ENCODE results near the gene TICAM2.

TICAM2 gene

GRCh38 chr5:115531787-115532367, 70.4 kb downstream of the TICAM2 start:
- Histone ChIP-seq H3K4me3 (ENCODE audit: low read depth, low read length) (no peak overlapping the region), H3K79me2 (peaks cover 14% of the 10 kb centered on the region), H3K27me3 (ENCODE audit: control insufficient read depth, insufficient read depth, low read length) (no peaks in the 10 kb centered on the region), H3K9me3 (ENCODE audit: control insufficient read depth, low read length) (no peaks in the 10 kb centered on the region), H3K4me2 (ENCODE audit: low read length) (no peak overlapping the region), H3K27ac (no peak overlapping the region), H2AFZ (no peak overlapping the region), H3K4me1 (no peaks in the 10 kb centered on the region), H3K9ac (no peak overlapping the region), H3K36me3 (ENCODE audit: control insufficient read depth, insufficient read depth, low read length) (no peaks in the 10 kb centered on the region)
- TF ChIP-seq CTCF (IDR thresholded peaks at IDR 0.05), result no peak

- Histone ChIP-seq H3K27ac (no peak overlapping the region), H3K4me1 (no peaks in the 10 kb centered on the region), H3K27me3 (ENCODE audit: control insufficient read depth, insufficient read depth, low read length) (no peaks in the 10 kb centered on the region), H3K79me2 (peaks cover 10% of the 10 kb centered on the region), H3K4me2 (ENCODE audit: low read length) (no peak overlapping the region), H3K9ac (no peak overlapping the region), H3K9me3 (ENCODE audit: control insufficient read depth, low read length) (no peaks in the 10 kb centered on the region), H3K36me3 (ENCODE audit: control insufficient read depth, insufficient read depth, low read length) (no peaks in the 10 kb centered on the region), H2AFZ (no peak overlapping the region), H3K4me3 (ENCODE audit: low read depth, low read length) (no peak overlapping the region)
- no peak for TF ChIP-seq CTCF (IDR thresholded peaks at IDR 0.05)
Measured at GRCh38 chr5:115531380-115531779, 70.9 kb downstream of the TICAM2 start.

DNA sequence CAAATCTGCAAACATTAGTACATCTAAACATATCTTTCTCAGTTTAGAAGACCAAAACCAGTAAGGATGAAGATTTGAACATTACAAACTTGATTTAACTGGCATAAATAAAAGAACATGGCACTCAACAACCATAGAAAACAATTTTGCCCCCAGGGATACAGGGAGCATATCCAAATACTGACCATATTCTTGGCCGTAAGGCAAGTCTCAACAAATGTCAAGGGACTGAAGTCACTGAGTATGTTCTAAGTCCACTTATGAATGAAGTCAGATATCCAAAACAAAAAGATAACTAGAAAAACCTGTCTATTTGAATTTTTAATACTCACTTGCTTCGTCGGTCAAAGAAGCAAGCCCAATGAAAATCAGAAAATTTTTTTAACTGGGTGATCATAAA, 71.9 kb downstream of the TICAM2 start:
- no peak overlapping the region for H3K27ac ChIP-seq
- no peaks in the 10 kb centered on the region for H3K4me1 ChIP-seq
- no peak overlapping the region for H3K4me2 ChIP-seq (ENCODE audit: low read length)
- H3K4me3 ChIP-seq (ENCODE audit: low read depth, low read length), result no peak overlapping the region
- H3K27me3 ChIP-seq (ENCODE audit: control insufficient read depth, insufficient read depth, low read length), result no peaks in the 10 kb centered on the region
- no peaks in the 10 kb centered on the region for H3K9me3 ChIP-seq (ENCODE audit: control insufficient read depth, low read length)
- TF ChIP-seq CTCF (IDR thresholded peaks at IDR 0.05), result no peak
- H2AFZ ChIP-seq, result no peak overlapping the region
- H3K79me2 ChIP-seq, result peaks cover 4% of the 10 kb centered on the region
- no peak overlapping the region for H3K9ac ChIP-seq
- H3K36me3 ChIP-seq (ENCODE audit: control insufficient read depth, insufficient read depth, low read length), result no peaks in the 10 kb centered on the region
